HG02610 (cell line): Measurements from ENCODE around the gene ZNF524.

ENCODE experiments used
- ATAC-seq: cut with Tn5 transposase; IDR thresholded peaks from one replicate; pipeline ENCODE4 v1.9.1; 2021; ENCODE audit warnings: mild to moderate bottlenecking, moderate library complexity; ENCODE audit not compliant: unreplicated experiment

ZNF524 gene

DNA sequence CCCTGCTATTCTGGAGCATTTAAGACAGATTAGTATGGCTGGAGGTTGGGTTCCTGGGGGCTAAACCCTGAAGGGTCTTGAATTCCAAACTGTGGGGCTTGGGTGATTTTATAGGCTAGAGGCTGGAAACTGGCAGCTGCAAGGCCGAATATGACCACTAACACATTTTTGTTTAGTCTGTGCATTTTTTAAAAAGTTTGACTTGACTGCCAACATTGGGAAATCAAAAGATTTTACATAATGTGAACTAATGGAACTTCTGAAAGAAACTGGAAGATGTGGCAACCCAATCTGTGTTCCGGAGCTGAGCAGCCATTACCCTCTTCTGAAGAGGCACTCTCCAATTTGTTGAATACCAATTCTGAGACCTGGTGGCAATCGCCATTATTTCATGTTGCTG lies 19.2 kb downstream of the ZNF524 start:
- no peak for ATAC-seq

DNA sequence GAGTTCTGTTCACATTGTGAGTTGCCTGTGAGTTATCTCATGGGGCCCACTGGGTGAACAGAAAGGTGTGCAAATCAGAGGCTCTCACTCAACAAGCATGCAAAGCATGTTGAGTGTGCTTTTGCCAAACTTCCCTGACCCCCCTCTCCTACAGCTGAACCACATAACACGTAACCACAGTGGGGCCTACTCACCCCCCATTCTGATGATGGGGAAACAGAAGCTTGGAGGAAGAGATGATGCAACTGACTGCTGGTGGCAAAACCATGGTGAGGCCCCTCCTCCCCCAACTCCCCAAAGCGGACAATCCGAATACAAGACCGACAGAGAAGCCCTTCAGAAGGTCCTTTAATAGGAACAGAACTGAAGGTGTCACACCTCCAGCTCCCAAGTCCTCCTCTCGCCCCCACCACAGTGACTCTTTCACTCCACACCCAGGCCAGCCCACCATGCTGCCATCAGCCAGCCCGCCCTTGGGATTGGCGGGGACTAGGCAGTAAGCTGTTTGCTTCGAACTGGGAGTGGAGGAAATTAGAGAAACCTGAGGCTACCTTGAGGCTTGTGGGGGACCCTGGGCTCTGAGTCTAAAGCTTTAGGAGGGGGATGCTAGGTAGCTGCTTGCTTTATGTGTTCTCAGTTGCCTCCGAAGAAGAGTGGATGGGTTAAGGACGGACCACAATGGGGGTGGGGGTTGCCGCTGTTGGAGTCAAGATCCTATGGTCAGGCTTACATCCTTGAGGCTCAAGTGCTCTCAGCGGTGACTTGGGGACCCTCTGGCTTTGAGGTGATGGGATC lies 20.5 kb downstream of the ZNF524 start:
- no peak for ATAC-seq

DNA sequence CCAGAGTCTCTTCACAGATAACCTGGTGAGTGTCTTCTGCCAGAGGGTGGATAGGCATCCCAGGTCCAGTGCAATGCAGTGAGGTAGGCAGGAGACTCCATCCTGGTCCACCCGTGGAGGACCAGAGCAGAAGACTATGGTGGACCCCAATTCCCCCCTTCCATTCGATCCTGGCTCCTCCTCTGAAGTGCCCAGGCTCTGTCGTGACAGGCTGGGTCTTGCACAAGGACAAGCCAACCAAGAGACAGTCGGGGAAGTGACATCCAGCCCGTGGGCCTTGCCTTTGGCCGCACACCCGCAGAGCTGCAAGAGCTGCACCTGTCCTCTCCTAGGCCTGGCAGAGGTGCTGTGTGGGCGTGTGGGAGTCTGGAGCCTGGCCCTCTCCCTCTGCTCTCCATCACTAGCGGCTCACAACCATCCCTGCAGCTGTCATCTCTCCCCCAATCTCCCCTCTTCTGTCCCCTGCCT lies 21.2 kb downstream of the ZNF524 start:
- no peak for ATAC-seq

DNA sequence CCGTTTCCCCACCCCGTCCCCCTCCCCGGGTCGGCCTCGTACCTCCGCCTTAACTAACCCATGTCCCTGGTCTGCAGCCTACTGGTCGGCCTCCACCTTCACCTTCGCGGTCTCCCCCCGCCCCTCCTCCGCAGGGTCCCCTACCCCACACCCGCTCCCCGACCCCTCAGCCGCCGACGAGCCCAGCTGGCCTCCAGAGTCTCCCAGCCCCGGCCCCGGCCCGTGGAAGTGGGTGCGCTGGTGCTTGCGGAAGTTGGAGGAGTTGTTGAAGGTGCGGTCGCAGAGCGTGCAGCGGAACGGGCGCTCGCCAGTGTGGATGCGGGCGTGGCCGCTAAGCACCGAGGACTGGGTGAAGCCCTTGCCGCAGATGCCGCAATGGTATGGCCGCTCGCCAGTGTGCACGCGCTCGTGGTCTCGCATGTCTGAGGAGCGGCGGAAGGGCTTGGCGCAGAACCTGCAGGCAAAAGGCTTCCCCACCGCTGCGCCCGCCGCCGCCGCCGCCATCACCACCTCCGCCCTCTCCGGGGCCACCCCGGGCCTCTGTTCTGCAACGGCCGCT lies 21.7 kb downstream of the ZNF524 start:
- no peak for ATAC-seq

DNA sequence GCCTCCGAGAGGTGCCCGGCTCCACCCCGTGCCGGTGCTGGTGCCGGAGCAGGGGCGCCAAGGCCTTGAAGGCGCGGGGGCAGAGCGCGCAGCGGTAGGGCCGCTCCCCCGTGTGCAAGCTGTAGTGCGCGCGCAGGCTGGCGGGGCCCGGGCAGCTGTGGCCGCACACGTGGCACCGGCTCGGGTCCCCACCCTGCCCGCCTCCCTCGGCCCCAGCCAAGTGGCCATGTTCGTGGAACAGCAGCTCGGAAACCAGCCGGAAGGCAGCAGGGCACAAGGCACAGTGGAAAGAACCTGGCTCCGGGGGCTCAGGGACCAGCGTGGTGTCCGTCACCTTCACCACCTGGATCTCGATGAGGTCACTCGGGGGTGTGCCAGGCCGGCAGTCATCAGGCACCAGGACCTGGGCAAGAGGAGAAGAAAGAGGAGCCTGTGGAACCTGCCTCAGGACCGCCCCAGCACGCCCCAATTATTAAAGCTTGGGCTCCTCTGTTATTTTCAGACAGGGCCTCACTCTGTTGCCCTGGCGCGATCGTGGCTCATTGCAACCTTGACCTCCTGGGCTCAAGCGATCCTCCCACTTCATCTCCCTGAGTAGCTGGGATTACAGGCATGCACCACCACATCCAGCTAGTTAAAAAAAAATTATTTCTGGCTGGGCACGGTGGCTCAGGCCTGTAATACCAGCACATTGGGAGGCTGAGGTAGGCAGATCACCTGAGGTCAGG lies 22.3 kb downstream of the ZNF524 start:
- ATAC-seq = no peak

DNA sequence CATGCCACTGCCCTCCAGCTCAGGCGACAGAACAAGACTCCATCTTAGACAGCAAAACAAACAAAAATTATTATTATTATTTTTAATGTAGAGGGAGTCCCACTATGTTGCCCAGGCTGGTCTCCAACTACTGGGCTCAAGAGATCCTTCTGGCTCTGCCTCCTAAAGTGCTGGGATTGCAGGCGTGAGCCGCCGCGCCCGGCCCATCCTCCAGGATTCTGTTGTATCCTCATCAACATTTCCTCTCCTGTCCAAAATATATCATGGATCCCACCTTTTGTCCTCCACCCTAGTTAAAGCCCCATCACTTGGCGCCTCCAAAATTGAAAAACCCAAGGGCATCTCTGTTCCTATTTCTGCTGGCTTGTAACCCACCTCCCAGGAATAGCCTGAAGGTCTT lies 23.0 kb downstream of the ZNF524 start:
- no peak for ATAC-seq

DNA sequence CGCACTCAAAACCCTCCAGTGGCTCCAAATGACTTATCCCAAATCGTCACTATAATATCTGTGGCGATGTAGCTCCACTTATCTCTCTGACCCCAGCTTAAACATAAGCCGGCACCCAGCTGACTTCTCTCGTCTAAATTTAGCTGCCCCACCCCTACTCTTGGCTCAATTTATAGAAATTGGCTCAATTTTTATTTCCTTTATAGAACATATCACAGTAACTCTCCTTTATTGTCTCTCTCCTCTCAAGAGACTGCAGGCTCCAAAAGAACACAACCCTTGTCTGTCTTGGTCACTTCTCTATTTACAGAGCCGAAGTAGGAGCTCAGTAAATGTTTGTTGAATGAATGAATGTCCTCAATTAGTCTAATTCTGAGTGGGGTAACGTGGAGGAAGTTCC lies 23.5 kb downstream of the ZNF524 start:
- no peak for ATAC-seq

DNA sequence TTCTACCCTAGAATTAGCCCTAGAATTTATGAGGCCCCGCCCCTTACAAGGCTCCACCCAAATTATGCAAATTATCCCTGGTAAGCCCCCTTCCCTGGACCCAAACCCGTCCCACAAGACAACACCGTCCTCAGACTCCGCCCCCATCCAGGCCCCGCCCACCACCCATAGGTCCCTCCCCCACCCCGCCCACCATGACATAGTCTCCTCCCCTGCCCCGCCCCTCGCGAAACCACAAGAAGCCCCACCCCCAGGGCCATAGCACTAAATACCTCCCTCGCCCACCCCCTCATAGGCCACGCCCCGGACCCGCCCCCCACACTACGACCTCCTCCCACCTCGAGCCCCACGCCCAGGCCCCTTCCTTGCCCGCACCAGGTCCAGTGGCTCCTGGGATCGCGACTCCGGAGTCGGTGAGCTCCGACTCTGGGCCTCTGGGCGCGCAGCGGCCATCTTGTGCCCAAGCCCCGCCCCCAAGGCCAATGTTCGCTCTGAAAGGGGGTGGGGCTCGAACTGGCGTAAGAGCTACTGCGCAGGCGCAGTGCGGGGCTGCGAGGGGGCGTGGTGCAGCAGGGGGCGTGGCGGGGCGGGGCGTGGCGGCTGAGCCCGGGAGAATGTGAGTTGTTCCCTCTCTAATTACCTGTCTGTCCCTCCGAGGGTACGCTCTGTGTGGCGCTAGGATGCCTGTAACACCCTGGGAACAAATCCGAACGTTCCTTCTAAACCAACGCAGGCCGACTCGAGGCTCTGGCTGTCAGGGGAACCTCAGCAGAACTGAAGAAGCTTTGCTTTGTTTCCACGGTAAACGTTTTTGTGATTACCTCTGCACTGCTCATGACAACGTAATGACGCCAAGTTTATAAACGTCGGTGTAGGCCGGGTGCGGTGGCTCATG lies 24.3 kb downstream of the ZNF524 start, which contains the start of gene ZNF784:
TSS of gene ZNF784 (minus strand) at position 458 of the 895 bp plus-strand sequence. CDS start at position 453, 5 bp downstream.
- ATAC-seq = no peak

DNA sequence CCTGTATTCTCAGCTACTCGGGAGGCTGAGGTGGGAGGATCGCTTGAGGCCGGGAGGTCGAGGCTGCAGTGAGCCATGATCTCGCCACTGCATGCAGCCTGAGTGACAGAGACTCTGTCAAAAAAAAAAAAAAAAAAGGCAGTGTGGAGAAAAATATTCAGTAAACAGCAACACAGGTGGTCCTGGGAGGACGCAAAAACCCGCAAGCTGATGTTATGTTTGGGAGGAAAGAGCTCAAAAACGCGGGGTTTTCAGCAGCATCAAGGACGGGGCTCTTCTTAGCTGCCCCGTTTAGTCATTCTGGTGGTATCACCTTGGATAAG lies 24.9 kb downstream of the ZNF524 start:
- ATAC-seq = no peak

DNA sequence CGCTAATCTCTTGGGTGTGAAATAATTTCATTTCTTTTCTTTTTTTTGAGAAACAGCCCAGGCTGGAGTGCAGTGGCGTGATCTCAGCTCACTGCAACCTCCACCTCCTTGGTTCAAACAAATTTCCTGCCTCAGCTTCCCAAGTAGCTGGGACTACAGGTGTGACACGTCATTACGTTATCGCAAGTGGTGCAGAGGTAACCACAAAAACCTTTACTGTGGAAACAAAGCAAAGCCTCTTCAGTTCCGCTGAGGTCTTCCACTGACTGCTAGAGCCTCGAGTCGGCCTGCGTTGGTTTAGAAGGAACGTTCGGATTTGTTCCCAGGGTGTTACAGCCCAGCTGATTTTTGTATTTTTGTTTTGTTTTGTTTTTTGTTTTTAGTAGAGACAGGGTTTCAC lies 26.3 kb downstream of the ZNF524 start:
- ATAC-seq = no peak

DNA sequence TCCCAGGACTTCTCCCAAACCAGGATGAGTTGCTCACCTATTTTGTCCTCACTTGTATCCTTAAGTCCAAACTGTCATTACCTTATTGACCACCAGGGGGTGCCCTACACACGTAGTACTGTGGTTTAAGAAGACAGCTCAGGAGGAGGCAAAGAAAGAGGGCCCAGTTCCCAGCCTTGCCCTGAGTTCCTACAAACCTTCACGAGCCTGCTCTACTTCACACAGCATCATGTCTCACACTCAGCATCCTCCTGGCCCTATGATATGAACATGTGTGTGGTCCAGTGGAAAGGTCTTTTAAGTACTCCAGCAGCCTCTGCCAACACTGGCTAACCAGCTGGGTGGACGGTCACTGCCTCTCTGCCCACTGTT lies 32.4 kb downstream of the ZNF524 start:
- ATAC-seq = no peak

DNA sequence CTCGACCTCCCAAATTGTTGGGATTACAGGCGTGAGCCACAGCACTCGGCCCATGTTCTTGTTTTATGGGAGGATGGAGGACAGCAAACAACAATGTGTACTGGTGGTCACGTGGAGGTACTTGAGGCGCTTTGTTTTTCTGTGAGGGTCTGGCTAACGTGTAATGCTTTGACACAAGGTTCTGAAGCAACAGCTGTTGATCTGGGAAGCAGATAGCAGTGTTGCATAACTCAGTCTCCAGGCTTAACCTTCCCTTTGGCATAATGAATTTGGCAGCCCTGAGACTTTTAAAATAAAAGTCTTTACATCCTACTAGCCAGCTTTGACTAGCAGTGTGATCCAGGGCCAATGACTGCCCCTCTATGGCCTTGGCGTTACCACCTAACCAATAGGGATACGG lies 33.8 kb downstream of the ZNF524 start:
- ATAC-seq = no peak

DNA sequence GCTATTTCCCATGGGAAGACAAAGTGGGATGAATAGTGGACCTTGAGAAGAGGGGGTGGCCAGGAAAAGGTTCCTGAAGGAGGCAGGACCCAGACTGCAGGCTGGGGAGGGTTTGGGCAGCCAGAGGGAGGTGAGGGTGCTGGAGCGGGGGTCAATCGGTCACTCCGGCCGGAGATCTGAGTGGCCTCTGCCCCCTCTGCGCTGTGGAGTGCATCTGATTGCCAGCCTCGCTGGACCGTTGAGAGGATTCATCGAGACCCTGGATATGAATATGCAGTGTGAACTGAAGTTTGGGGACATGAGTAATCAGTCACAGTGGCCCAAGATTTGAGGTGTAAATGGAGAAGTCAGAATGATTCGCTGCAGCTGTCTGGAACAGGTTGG lies 35.2 kb downstream of the ZNF524 start:
- ATAC-seq = no peak

DNA sequence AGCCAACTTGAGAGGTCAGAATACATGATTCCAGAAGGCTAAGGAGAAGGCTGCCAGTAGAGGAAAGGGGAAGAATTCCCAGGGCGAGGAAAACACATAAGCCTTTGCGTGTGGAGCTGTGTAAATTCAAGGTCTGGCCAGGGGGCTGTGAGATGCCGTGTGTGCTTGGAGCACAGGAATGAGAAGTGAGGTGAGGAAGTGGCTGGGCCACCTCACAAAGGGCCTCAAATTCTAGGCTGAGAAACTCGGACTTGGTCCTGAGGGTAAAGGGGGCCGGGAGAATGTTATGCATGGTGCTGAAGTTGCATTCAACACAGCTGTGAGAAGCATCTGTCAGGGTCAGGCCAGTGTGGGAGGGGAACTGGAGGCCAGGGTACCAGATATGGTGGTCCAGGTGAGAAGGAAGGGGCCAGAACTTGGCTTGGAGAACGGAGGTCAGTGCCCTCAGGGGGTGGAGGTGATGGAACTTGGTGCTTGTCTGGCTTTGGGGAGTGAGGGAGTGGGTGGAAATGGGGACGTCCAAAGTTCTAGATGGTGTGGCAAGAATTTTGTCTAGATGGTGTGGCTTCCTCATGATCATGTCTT lies 35.9 kb downstream of the ZNF524 start:
- no peak for ATAC-seq

DNA sequence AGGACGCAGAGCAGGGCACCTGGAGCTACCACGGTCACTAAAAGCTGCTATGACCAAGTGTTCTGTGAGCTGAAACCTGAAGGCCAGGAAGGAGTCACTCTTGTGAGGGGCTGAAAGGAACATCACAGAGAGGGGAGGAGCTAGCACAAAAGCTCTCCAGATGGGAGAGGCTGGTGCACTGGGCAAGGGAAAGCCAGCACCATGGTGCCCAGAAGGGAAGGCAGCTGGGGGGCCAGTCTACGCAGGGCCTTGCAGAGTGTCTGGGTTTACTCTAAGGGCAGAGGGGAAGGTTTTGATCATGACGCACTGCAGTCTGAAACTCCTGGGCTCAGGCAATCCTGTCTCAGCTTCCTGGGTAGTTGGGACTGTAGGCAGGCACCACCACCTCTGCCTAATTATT lies 36.6 kb downstream of the ZNF524 start:
- no peak for ATAC-seq

DNA sequence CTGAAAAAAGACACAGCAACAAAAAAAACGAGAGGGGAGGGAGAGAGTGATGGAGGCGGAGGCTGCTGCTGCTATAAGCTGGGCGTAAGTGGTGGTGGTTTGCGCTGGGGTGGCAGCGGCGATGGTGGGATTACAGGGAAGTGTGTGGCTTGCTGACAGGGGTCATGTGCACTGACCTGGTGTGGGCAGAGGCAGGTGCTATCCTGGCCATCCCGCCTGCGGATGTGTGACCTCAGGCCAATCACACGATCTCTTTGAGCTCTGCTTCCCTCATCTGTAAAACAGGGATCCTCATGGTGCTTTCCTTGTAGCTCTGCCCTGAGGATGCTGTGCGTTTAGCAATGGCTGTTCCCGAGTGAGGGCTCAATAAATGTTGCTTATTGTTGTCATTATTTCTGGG lies 37.4 kb downstream of the ZNF524 start:
- ATAC-seq = no peak

DNA sequence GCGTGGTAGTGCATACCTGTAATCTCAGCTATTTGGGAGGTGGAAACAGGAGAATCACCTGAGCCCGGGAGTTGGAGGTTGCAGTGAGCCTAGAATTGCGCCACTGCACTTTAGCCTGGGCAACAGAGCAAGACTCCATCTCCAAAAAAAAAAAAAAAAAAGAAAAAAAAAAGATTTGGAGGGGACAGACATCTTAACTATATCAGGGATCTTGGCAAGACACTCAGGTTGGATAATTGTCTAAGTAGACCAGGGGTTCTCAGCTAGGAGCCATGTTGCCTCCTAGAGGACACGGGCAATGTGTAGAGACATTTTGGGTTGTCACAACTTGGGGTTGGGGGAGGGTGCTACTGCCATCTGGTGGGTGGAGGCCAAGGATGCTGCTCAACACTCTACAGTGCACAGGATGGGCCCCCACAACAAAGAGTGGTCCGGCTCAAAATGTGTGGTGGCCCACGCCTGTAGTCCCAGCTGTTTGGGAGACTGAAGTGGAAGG lies 38.8 kb downstream of the ZNF524 start:
- no peak for ATAC-seq

DNA sequence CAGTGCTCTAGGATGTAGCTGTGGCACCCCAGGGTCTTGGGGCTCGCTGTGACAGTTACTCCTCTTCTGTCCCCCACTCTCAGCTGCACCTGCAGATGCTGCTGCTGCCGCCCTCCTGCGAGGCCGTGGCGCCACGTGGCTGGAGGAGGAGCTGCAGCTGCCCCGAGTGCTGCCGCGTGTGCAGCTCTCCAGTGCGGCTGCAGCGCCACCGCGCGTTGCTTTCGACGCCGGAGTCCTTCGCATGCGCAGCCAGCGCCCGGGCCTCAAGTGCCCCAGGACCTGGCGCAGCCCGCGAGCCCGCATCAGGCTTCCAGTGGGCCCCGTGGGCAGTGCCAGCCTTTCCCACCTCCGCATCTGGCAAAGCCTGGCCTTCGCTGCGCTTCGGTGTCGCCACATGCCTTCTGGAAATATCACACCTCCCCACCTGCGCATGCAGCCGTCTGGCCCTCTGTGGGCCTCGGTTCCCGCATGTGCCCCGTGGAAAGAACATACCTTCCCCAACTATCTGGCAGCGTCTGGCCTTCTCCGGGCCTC lies 40.0 kb downstream of the ZNF524 start:
- no peak for ATAC-seq

DNA sequence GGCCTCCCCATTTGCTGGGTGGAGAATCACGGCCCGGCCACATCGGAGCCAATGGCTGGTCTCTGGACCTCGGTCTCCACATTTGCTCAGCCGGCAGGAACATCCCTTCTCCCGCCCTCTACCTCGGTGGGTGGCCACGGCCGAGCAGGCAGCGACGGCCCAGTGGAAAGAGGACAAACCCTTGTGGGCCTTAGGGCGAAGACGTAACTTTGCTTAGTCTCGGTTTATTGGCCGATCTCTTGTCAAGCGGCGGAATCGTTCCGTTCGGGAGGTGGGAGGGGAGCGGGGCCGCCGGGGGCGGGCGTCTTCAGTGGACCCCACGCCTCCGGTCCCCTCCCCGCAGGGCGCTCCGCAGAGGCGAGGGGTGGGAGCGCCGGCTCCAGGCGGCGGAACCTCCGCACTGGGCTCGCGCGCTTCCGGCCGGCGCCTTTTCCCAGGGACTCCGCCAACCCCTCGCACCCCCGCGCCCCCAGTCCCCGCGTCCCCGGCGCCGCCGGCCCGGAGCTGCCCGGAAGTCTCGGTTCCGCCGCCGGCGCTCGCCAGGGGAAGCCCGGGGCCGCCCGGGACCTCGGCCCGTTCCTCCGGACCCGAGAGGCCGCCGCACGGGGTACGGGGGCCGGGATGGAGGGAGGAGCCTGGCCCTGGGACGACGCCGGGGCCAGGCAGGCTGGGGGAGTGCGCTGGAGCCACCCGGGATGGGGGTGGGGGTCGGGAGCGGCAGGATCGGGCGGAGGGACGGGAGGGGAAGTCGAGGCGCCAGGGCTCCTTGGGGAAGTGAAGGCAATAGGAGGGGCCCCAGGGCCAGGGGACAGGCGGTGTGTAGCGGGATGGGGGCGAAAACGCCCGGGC lies 40.7 kb downstream of the ZNF524 start, which contains the start of gene ZNF580:
TSS of gene ZNF580 (plus strand) at position 426 of the 849 bp plus-strand sequence. CDS start 1,507 bp downstream, outside the sequence.
- no peak for ATAC-seq
